Mesendoderm (in vitro differentiated cells): ENCODE results near the gene DUSP11.

ENCODE experiments used
- DNase-seq: peaks from one replicate; pipeline ENCODE4 v3.0.0; 2013
- H2AK5ac ChIP-seq: 2 replicates; pipeline ENCODE4 v1.6.1; 2013; ENCODE audit warnings: low read length, inconsistent platforms
- H2BK120ac ChIP-seq: 2 replicates; pipeline ENCODE4 v1.6.1; 2013; ENCODE audit warnings: low read depth, mild to moderate bottlenecking, low read length, moderate library complexity, mixed read lengths
- H2BK15ac ChIP-seq: replicated peaks from 2 replicates; pipeline ENCODE4 v1.6.1; 2013; ENCODE audit warnings: low read depth, mild to moderate bottlenecking, moderate library complexity
- H2BK5ac ChIP-seq: 2 replicates; pipeline ENCODE4 v1.6.1; 2013; ENCODE audit warnings: low read length, inconsistent platforms
- H3K18ac ChIP-seq: 2 replicates; pipeline ENCODE4 v1.6.1; 2013; ENCODE audit warnings: mild to moderate bottlenecking, low read length, mixed read lengths
- H3K23ac ChIP-seq: one replicate; pipeline ENCODE4 v1.6.1; 2013; ENCODE audit warnings: low read length
- H3K27ac ChIP-seq: 2 replicates; pipeline ENCODE4 v1.5.1; 2013; ENCODE audit warnings: low read depth, mild to moderate bottlenecking, inconsistent platforms, low read length, moderate library complexity
- H3K27me3 ChIP-seq: 2 replicates; pipeline ENCODE4 v1.6.1; 2013; ENCODE audit warnings: low read length, control low read depth, mild to moderate bottlenecking, inconsistent platforms; ENCODE audit not compliant: insufficient read depth, poor library complexity
- H3K36me3 ChIP-seq: 2 replicates; pipeline ENCODE4 v1.6.1; 2013; ENCODE audit warnings: low read length, inconsistent platforms; ENCODE audit not compliant: control insufficient read depth, insufficient read depth
- H3K4ac ChIP-seq: one replicate; pipeline ENCODE4 v1.6.1; 2013; ENCODE audit warnings: low read depth, mild to moderate bottlenecking, low read length, moderate library complexity
- H3K4me1 ChIP-seq: 2 replicates; pipeline ENCODE4 v1.6.1; 2013; ENCODE audit warnings: low read depth, low read length, inconsistent platforms; ENCODE audit not compliant: control insufficient read depth
- H3K4me2 ChIP-seq: 2 replicates; pipeline ENCODE4 v1.6.1; 2013; ENCODE audit warnings: low read length
- H3K4me3 ChIP-seq: 2 replicates; pipeline ENCODE4 v1.5.1; 2013; ENCODE audit warnings: mild to moderate bottlenecking, low read length
- H3K56ac ChIP-seq: one replicate; pipeline ENCODE4 v1.6.1; 2013; ENCODE audit warnings: low read length
- H3K79me1 ChIP-seq: 2 replicates; pipeline ENCODE4 v1.6.1; 2013; ENCODE audit warnings: low read length, inconsistent platforms
- H3K79me2 ChIP-seq: 2 replicates; pipeline ENCODE4 v1.6.1; 2013; ENCODE audit warnings: mild to moderate bottlenecking, low read length; ENCODE audit not compliant: control insufficient read depth, insufficient read depth
- H3K9ac ChIP-seq: 2 replicates; pipeline ENCODE4 v1.6.1; 2013; ENCODE audit warnings: low read length, inconsistent platforms
- H4K5ac ChIP-seq: one replicate; pipeline ENCODE4 v1.6.1; 2013; ENCODE audit warnings: low read length
- H4K8ac ChIP-seq: one replicate; pipeline ENCODE4 v1.6.1; 2013; ENCODE audit warnings: low read depth, mild to moderate bottlenecking, control low read depth, low read length, moderate library complexity
- WGBS: extraction: QIAGEN DNeasy Blood & Tissue Kit; methylation state at CpG from one replicate; pipeline ENCODE4 v1.1.7; 2013; ENCODE audit warnings: low lambda C conversion rate, missing lambda C conversion rate; ENCODE audit not compliant: insufficient coverage; ENCODE audit errors: extremely low coverage; 5-methylcytosine and 5-hydroxymethylcytosine counted together

Gene DUSP11

GRCh38 chr2:73766994-73767393 is 12.9 kb downstream of the DUSP11 start:
- peaks cover 3% of the 10 kb centered on the region for H3K36me3 ChIP-seq
- no peak for DNase-seq
- H2BK15ac ChIP-seq: no peak overlapping the region
- no peak overlapping the region for H4K5ac ChIP-seq
- no peak overlapping the region for H2AK5ac ChIP-seq
- H3K4me1 ChIP-seq: no peaks in the 10 kb centered on the region
- no peak overlapping the region for H3K18ac ChIP-seq
- no peak overlapping the region for H3K9ac ChIP-seq
- 100% methylated on average over 3 of the region's 4 CpGs for WGBS
- no peaks in the 10 kb centered on the region for H3K79me2 ChIP-seq
- no peak overlapping the region for H3K23ac ChIP-seq
- no peak overlapping the region for H3K4ac ChIP-seq
- no peak overlapping the region for H3K4me3 ChIP-seq
- no peak overlapping the region for H2BK5ac ChIP-seq
- H3K79me1 ChIP-seq: no peaks in the 10 kb centered on the region
- H4K8ac ChIP-seq: no peak overlapping the region
- H3K27me3 ChIP-seq: no peaks in the 10 kb centered on the region
- H2BK120ac ChIP-seq: no peak overlapping the region
- H3K56ac ChIP-seq: no peak overlapping the region
- H3K4me2 ChIP-seq: no peak overlapping the region
- no peak overlapping the region for H3K27ac ChIP-seq

GRCh38 chr2:73766349-73766748 is 13.6 kb downstream of the DUSP11 start:
- no peak overlapping the region for H3K56ac ChIP-seq
- no peak overlapping the region for H3K4me3 ChIP-seq
- no peaks in the 10 kb centered on the region for H3K4me1 ChIP-seq
- no peaks in the 10 kb centered on the region for H3K79me1 ChIP-seq
- H3K36me3 ChIP-seq: peaks cover 3% of the 10 kb centered on the region
- H4K5ac ChIP-seq: no peak overlapping the region
- no peaks in the 10 kb centered on the region for H3K79me2 ChIP-seq
- no peak overlapping the region for H3K27ac ChIP-seq
- H4K8ac ChIP-seq: no peak overlapping the region
- H3K4me2 ChIP-seq: no peak overlapping the region
- no peak overlapping the region for H3K4ac ChIP-seq
- H2BK5ac ChIP-seq: no peak overlapping the region
- H2BK120ac ChIP-seq: no peak overlapping the region
- no peak overlapping the region for H2BK15ac ChIP-seq
- H2AK5ac ChIP-seq: no peak overlapping the region
- H3K27me3 ChIP-seq: no peaks in the 10 kb centered on the region
- no peak for DNase-seq
- no peak overlapping the region for H3K23ac ChIP-seq
- H3K18ac ChIP-seq: no peak overlapping the region
- WGBS: no CpG with 5 or more reads among the region's 1 CpG
- H3K9ac ChIP-seq: no peak overlapping the region

GRCh38 chr2:73764945-73765344 is 15.0 kb downstream of the DUSP11 start:
- no peak overlapping the region for H4K5ac ChIP-seq
- H2BK5ac ChIP-seq: no peak overlapping the region
- peaks cover 6% of the 10 kb centered on the region for H3K36me3 ChIP-seq
- WGBS: no CpG with 5 or more reads among the region's 1 CpG
- no peak overlapping the region for H3K4ac ChIP-seq
- H3K4me3 ChIP-seq: no peak overlapping the region
- H2BK120ac ChIP-seq: no peak overlapping the region
- no peaks in the 10 kb centered on the region for H3K79me2 ChIP-seq
- H3K4me1 ChIP-seq: no peaks in the 10 kb centered on the region
- H2AK5ac ChIP-seq: no peak overlapping the region
- H3K56ac ChIP-seq: no peak overlapping the region
- no peak overlapping the region for H3K4me2 ChIP-seq
- no peaks in the 10 kb centered on the region for H3K79me1 ChIP-seq
- H2BK15ac ChIP-seq: no peak overlapping the region
- H4K8ac ChIP-seq: no peak overlapping the region
- no peak for DNase-seq
- no peak overlapping the region for H3K27ac ChIP-seq
- no peak overlapping the region for H3K23ac ChIP-seq
- H3K18ac ChIP-seq: no peak overlapping the region
- H3K27me3 ChIP-seq: no peaks in the 10 kb centered on the region
- H3K9ac ChIP-seq: no peak overlapping the region

GRCh38 chr2:73762571-73762970 is 17.3 kb downstream of the DUSP11 start:
- Histone ChIP-seq H3K79me1 (no peaks in the 10 kb centered on the region), H3K4me3 (no peak overlapping the region), H3K18ac (no peak overlapping the region), H3K4me2 (no peak overlapping the region), H3K9ac (no peak overlapping the region), H3K4ac (no peak overlapping the region), H4K5ac (no peak overlapping the region), H3K4me1 (no peaks in the 10 kb centered on the region), H2BK120ac (no peak overlapping the region), H2BK15ac (no peak overlapping the region), H3K27me3 (no peaks in the 10 kb centered on the region), H3K79me2 (no peaks in the 10 kb centered on the region), H4K8ac (no peak overlapping the region), H3K36me3 (peaks cover 6% of the 10 kb centered on the region), H3K27ac (no peak overlapping the region), H2BK5ac (no peak overlapping the region), H2AK5ac (no peak overlapping the region), H3K23ac (no peak overlapping the region), H3K56ac (no peak overlapping the region)
- DNase-seq: peak; percentile 27
- WGBS: no CpG with 5 or more reads among the region's 1 CpG

- H3K9ac ChIP-seq: no peak overlapping the region
- no peak overlapping the region for H3K23ac ChIP-seq
- no peak overlapping the region for H2BK15ac ChIP-seq
- no peak for DNase-seq
- H3K4ac ChIP-seq: no peak overlapping the region
- H3K27me3 ChIP-seq: no peaks in the 10 kb centered on the region
- no peak overlapping the region for H4K5ac ChIP-seq
- no peak overlapping the region for H2BK5ac ChIP-seq
- no peak overlapping the region for H3K27ac ChIP-seq
- peaks cover 5% of the 10 kb centered on the region for H3K36me3 ChIP-seq
- H3K79me2 ChIP-seq: no peaks in the 10 kb centered on the region
- H2AK5ac ChIP-seq: no peak overlapping the region
- H3K4me2 ChIP-seq: no peak overlapping the region
- no peaks in the 10 kb centered on the region for H3K79me1 ChIP-seq
- H3K4me1 ChIP-seq: no peaks in the 10 kb centered on the region
- H3K4me3 ChIP-seq: no peak overlapping the region
- H2BK120ac ChIP-seq: no peak overlapping the region
- no CpG with 5 or more reads among the region's 2 CpGs for WGBS
- no peak overlapping the region for H4K8ac ChIP-seq
- no peak overlapping the region for H3K56ac ChIP-seq
- H3K18ac ChIP-seq: no peak overlapping the region
Measured at GRCh38 chr2:73759904-73760303, 20.0 kb downstream of the DUSP11 start.

- Histone ChIP-seq H3K79me2 (no peaks in the 10 kb centered on the region), H3K56ac (no peak overlapping the region), H3K27me3 (no peaks in the 10 kb centered on the region), H3K4ac (no peak overlapping the region), H3K27ac (no peak overlapping the region), H3K79me1 (no peaks in the 10 kb centered on the region), H3K18ac (no peak overlapping the region), H3K4me3 (no peak overlapping the region), H2BK15ac (no peak overlapping the region), H3K9ac (no peak overlapping the region), H3K4me2 (no peak overlapping the region), H3K4me1 (no peaks in the 10 kb centered on the region), H4K5ac (no peak overlapping the region), H2BK120ac (no peak overlapping the region), H4K8ac (no peak overlapping the region), H3K36me3 (peaks cover 5% of the 10 kb centered on the region), H2BK5ac (no peak overlapping the region), H3K23ac (no peak overlapping the region), H2AK5ac (no peak overlapping the region)
- no CpG with 5 or more reads among the region's 3 CpGs for WGBS
- no peak for DNase-seq
Measured at GRCh38 chr2:73759285-73759764, 20.6 kb downstream of the DUSP11 start.
